ENCODE results near the gene C6orf15. TPM values are rescaled to one million over a fixed set of nuclear protein-coding genes. Genes with fewer than 3 reads are reported as not detected.

C6orf15 gene
- total and polyA plus RNA-seq, 4 donors = not detected

DNA sequence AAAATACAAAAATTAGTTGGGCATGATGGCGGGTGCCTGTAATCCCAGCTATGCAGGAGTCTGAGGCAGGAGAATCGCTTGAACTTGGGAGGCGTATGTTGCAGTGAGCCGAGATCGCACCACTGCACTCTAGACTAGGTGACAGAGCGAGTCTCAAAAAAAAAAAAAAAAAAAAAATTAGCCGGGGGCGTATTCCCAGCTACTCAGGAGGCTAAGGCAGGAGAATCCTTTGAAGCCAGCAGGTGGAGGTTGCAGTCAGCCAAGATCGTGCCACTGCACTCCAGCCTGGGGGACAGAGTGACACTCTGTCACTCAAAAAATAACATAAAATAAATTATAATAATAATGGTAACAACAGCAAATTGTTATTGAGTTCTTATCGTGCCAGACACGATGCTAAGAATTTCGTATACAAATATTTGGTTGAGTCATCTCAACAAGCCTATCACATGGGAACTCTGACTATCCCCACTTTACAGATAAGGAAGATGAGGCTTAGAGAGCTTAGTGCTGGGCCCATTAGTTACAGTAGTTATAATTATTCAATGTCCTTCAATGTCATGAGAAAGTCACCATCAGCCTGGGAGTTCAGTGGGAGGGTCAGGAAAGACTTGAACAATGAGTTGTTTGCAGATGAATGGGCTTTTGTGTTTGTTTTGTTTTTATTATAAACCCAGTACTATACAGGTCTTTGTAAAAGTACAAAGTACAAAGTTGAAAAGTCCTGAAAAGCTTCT, 19.4 kb downstream of the C6orf15 start:
- Histone ChIP-seq H3K27ac (ENCODE audit: low read depth in 1 of 2, low read length in 2 of 2) (no peak overlapping the region), H3K27me3 (ENCODE audit: control insufficient read depth in 4 of 4, insufficient read depth in 4 of 4, low read length in 3 of 4) (no peaks in the 10 kb centered on the region), H3K36me3 (ENCODE audit: control insufficient read depth in 4 of 4, insufficient read depth in 3 of 4, low read depth in 1 of 4, low read length in 3 of 4) (no peaks in the 10 kb centered on the region), H3K4me3 (ENCODE audit: low read depth in 1 of 3, low read length in 3 of 3) (no peak overlapping the region), H3K9me3 (ENCODE audit: control insufficient read depth in 4 of 4, low read length in 3 of 4) (no peaks in the 10 kb centered on the region), H3K4me1 (ENCODE audit: control insufficient read depth in 4 of 4, insufficient read depth in 4 of 4, low read length in 3 of 4) (no peaks in the 10 kb centered on the region), H3K9ac (ENCODE audit: low read depth in 1 of 2, low read length in 2 of 2) (no peak overlapping the region)
- WGBS = 86% methylated on average over 12 of the region's 12 CpGs
- DNase-seq (ENCODE audit: low spot score) = no peak
- TF ChIP-seq HNF4G (IDR thresholded peaks at IDR 0.05) (no peak), HNF4A (conservative IDR thresholded peaks at IDR 0.05) (peak in 1 of 2 donors; percentile 10)

DNA sequence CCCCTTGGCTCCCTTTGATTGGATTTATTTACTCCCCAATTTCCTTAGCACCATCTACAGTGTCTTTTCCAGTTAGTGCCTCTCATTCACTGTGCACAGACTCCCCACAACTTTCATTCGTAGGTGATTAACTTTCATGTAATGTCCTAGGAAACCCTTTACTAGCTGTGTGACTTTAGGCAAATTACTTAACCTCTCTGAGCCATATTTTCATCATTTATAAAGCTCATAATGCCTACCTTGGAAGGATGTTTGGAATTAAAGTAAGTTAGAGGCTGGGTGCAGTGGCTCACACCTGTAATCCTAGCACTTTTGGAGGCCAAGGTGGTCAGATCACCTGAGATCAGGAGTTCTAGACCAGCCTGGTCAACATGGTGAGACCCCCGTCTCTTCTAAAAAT, 20.1 kb downstream of the C6orf15 start:
- no peak overlapping the region for H3K4me3 ChIP-seq (ENCODE audit: low read depth in 1 of 3, low read length in 3 of 3)
- H3K36me3 ChIP-seq (ENCODE audit: control insufficient read depth in 4 of 4, insufficient read depth in 3 of 4, low read depth in 1 of 4, low read length in 3 of 4) = no peaks in the 10 kb centered on the region
- H3K9ac ChIP-seq (ENCODE audit: low read depth in 1 of 2, low read length in 2 of 2) = no peak overlapping the region
- TF ChIP-seq NR2F2 (IDR thresholded peaks at IDR 0.05) = no peak
- TF ChIP-seq FOXA2 (IDR thresholded peaks at IDR 0.05) = no peak
- TF ChIP-seq HNF4G (IDR thresholded peaks at IDR 0.05) = no peak
- TF ChIP-seq, protein P1, sequence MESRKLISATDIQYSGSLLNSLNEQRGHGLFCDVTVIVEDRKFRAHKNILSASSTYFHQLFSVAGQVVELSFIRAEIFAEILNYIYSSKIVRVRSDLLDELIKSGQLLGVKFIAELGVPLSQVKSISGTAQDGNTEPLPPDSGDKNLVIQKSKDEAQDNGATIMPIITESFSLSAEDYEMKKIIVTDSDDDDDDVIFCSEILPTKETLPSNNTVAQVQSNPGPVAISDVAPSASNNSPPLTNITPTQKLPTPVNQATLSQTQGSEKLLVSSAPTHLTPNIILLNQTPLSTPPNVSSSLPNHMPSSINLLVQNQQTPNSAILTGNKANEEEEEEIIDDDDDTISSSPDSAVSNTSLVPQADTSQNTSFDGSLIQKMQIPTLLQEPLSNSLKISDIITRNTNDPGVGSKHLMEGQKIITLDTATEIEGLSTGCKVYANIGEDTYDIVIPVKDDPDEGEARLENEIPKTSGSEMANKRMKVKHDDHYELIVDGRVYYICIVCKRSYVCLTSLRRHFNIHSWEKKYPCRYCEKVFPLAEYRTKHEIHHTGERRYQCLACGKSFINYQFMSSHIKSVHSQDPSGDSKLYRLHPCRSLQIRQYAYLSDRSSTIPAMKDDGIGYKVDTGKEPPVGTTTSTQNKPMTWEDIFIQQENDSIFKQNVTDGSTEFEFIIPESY (IDR thresholded peaks at IDR 0.05) = no peak
- WGBS = 84% methylated on average over 2 of the region's 2 CpGs
- no peaks in the 10 kb centered on the region for H3K27me3 ChIP-seq (ENCODE audit: control insufficient read depth in 4 of 4, insufficient read depth in 4 of 4, low read length in 3 of 4)
- DNase-seq (ENCODE audit: low spot score) = no peak
- H3K9me3 ChIP-seq (ENCODE audit: control insufficient read depth in 4 of 4, low read length in 3 of 4) = no peaks in the 10 kb centered on the region
- no peaks in the 10 kb centered on the region for H3K4me1 ChIP-seq (ENCODE audit: control insufficient read depth in 4 of 4, insufficient read depth in 4 of 4, low read length in 3 of 4)
- no peak overlapping the region for H3K27ac ChIP-seq (ENCODE audit: low read depth in 1 of 2, low read length in 2 of 2)

DNA sequence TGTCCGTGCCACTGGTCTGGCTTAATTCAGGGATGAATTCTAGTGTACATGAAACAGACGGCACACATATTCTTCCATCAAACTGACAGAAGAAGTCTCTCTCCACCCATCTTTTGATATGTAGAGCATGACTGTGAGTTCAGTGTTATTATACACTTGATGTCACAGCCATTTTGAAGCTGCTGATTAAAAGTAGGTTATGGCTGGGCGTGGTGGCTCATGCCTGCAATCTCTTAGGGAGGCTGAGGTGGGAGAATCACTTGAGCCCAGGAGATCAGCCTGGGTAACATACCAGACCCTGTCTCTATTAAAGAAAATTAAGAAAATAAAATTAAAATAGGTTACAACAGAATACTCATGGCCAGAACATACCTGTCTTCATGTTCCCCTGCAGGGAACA, 20.7 kb downstream of the C6orf15 start:
- Histone ChIP-seq H3K9me3 (ENCODE audit: control insufficient read depth in 4 of 4, low read length in 3 of 4) (no peaks in the 10 kb centered on the region), H3K27me3 (ENCODE audit: control insufficient read depth in 4 of 4, insufficient read depth in 4 of 4, low read length in 3 of 4) (no peaks in the 10 kb centered on the region), H3K27ac (ENCODE audit: low read depth in 1 of 2, low read length in 2 of 2) (no peak overlapping the region), H3K4me1 (ENCODE audit: control insufficient read depth in 4 of 4, insufficient read depth in 4 of 4, low read length in 3 of 4) (peaks cover 0 to 1% (median 0%) of the 10 kb centered on the region in 4 donors), H3K4me3 (ENCODE audit: low read depth in 1 of 3, low read length in 3 of 3) (no peak overlapping the region), H3K9ac (ENCODE audit: low read depth in 1 of 2, low read length in 2 of 2) (no peak overlapping the region), H3K36me3 (ENCODE audit: control insufficient read depth in 4 of 4, insufficient read depth in 3 of 4, low read depth in 1 of 4, low read length in 3 of 4) (no peaks in the 10 kb centered on the region)
- DNase-seq (ENCODE audit: low spot score) = no peak
- 60% methylated on average over 3 of the region's 3 CpGs for WGBS
- no peak for TF ChIP-seq HNF4A (conservative IDR thresholded peaks at IDR 0.05)
- no peak for TF ChIP-seq EGR1 (IDR thresholded peaks at IDR 0.05; ENCODE audit: low read depth in 2 of 2)
- TF ChIP-seq, protein P1 (IDR thresholded peaks at IDR 0.05) = no peak
- TF ChIP-seq, protein P2, sequence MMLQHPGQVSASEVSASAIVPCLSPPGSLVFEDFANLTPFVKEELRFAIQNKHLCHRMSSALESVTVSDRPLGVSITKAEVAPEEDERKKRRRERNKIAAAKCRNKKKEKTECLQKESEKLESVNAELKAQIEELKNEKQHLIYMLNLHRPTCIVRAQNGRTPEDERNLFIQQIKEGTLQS (IDR thresholded peaks at IDR 0.05) = no peak
- no peak for TF ChIP-seq FOXA2 (IDR thresholded peaks at IDR 0.05)
- TF ChIP-seq YY1 (IDR thresholded peaks at IDR 0.05) = no peak
- no peak for TF ChIP-seq JUND (IDR thresholded peaks at IDR 0.05)
- TF ChIP-seq, protein P3, sequence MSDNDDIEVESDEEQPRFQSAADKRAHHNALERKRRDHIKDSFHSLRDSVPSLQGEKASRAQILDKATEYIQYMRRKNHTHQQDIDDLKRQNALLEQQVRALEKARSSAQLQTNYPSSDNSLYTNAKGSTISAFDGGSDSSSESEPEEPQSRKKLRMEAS (IDR thresholded peaks at IDR 0.05) = no peak
- no peak for TF ChIP-seq TAF1 (conservative IDR thresholded peaks at IDR 0.05)
- TF ChIP-seq RAD21 (IDR thresholded peaks at IDR 0.05) = no peak
- TF ChIP-seq NR2F2 (IDR thresholded peaks at IDR 0.05) = no peak
- no peak for TF ChIP-seq SP1 (IDR thresholded peaks at IDR 0.05)
- no peak for TF ChIP-seq GABPA (IDR thresholded peaks at IDR 0.05 in 1 of 2, conservative IDR thresholded peaks at IDR 0.05 in 1 of 2)
- TF ChIP-seq, protein P4, sequence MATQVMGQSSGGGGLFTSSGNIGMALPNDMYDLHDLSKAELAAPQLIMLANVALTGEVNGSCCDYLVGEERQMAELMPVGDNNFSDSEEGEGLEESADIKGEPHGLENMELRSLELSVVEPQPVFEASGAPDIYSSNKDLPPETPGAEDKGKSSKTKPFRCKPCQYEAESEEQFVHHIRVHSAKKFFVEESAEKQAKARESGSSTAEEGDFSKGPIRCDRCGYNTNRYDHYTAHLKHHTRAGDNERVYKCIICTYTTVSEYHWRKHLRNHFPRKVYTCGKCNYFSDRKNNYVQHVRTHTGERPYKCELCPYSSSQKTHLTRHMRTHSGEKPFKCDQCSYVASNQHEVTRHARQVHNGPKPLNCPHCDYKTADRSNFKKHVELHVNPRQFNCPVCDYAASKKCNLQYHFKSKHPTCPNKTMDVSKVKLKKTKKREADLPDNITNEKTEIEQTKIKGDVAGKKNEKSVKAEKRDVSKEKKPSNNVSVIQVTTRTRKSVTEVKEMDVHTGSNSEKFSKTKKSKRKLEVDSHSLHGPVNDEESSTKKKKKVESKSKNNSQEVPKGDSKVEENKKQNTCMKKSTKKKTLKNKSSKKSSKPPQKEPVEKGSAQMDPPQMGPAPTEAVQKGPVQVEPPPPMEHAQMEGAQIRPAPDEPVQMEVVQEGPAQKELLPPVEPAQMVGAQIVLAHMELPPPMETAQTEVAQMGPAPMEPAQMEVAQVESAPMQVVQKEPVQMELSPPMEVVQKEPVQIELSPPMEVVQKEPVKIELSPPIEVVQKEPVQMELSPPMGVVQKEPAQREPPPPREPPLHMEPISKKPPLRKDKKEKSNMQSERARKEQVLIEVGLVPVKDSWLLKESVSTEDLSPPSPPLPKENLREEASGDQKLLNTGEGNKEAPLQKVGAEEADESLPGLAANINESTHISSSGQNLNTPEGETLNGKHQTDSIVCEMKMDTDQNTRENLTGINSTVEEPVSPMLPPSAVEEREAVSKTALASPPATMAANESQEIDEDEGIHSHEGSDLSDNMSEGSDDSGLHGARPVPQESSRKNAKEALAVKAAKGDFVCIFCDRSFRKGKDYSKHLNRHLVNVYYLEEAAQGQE (IDR thresholded peaks at IDR 0.05) = no peak
- TF ChIP-seq RXRA (IDR thresholded peaks at IDR 0.05) = no peak
